GM23338 (cell line): ENCODE data around the gene PCDHGB3. TPM values are rescaled to one million over a fixed set of nuclear protein-coding genes. Genes with fewer than 3 reads are reported as not detected.
A peak's percentile ranks its signal among the peaks of the same experiment; 100 is the strongest.

Source experiments
- ATAC-seq: fragments of 200-7000 bp; cut with Tn5 transposase; 3 replicates; pipeline ENCODE4 v1.9.1; 2020
- DNase-seq: peaks from one replicate; pipeline ENCODE4 v3.0.0-alpha.2; 2015; ENCODE audit warnings: low spot score
- H2AFZ ChIP-seq: fragments of 200-600 bp; sonication (generic); 2 replicates; pipeline ENCODE4 v1.8.0; 2016; ENCODE audit warnings: antibody characterized with exemption, mild to moderate bottlenecking, moderate library complexity
- H3F3A ChIP-seq: fragments of 200-600 bp; sonication (generic); replicated peaks from 2 replicates; pipeline ENCODE4 v1.8.0; 2017; ENCODE audit warnings: antibody characterized with exemption, mixed run types, low read depth
- H3K27ac ChIP-seq: fragments of 200-600 bp; sonication (generic); 2 replicates; pipeline ENCODE4 v1.6.1; 2016; ENCODE audit warnings: low read depth
- H3K27me3 ChIP-seq: fragments of 200-600 bp; sonication (generic); 2 replicates; pipeline ENCODE4 v1.8.0; 2016; ENCODE audit warnings: mild to moderate bottlenecking, mixed run types, moderate library complexity; ENCODE audit not compliant: insufficient read depth
- H3K36me3 ChIP-seq: fragments of 200-600 bp; sonication (generic); 2 replicates; pipeline ENCODE4 v1.8.0; 2016; ENCODE audit warnings: mild to moderate bottlenecking; ENCODE audit not compliant: insufficient read depth
- H3K4me1 ChIP-seq: fragments of 200-600 bp; sonication (generic); 2 replicates; pipeline ENCODE4 v1.8.0; 2016; ENCODE audit warnings: mild to moderate bottlenecking, moderate library complexity; ENCODE audit not compliant: insufficient read depth
- H3K4me2 ChIP-seq: fragments of 200-600 bp; sonication (generic); 2 replicates; pipeline ENCODE4 v1.7.1; 2017; ENCODE audit warnings: mixed run types
- H3K4me3 ChIP-seq: fragments of 200-600 bp; sonication (generic); 2 replicates; pipeline ENCODE4 v1.6.1; 2016; ENCODE audit warnings: mixed run types
- H3K79me2 ChIP-seq: fragments of 200-600 bp; sonication (generic); replicated peaks from 2 replicates; pipeline ENCODE4 v1.8.0; 2017; ENCODE audit warnings: mild to moderate bottlenecking; ENCODE audit not compliant: insufficient read depth
- H3K9me2 ChIP-seq: fragments of 200-600 bp; sonication (generic); 2 replicates; pipeline ENCODE4 v1.8.0; 2017; ENCODE audit not compliant: insufficient read depth
- H4K20me1 ChIP-seq: fragments of 200-600 bp; sonication (generic); replicated peaks from 2 replicates; pipeline ENCODE4 v1.8.0; 2017; ENCODE audit warnings: mild to moderate bottlenecking; ENCODE audit not compliant: insufficient read depth
- H3K27ac Mint-ChIP-seq: 2 replicates; pipeline ENCODE4 v1.8.0; 2020; ENCODE audit warnings: inconsistent platforms, mild to moderate bottlenecking, moderate library complexity, mixed read lengths
- H3K27me3 Mint-ChIP-seq: 3 replicates; pipeline ENCODE4 v1.8.0; 2022; ENCODE audit warnings: low read depth, mild to moderate bottlenecking, moderate library complexity, mixed read lengths, inconsistent platforms; ENCODE audit not compliant: insufficient read depth, poor library complexity
- H3K36me3 Mint-ChIP-seq: 3 replicates; pipeline ENCODE4 v1.8.0; 2021; ENCODE audit warnings: low read depth, mild to moderate bottlenecking, inconsistent platforms, moderate library complexity, mixed read lengths
- H3K4me1 Mint-ChIP-seq: 3 replicates; pipeline ENCODE4 v1.8.0; 2020; ENCODE audit warnings: mild to moderate bottlenecking, inconsistent platforms, mixed read lengths
- H3K4me3 Mint-ChIP-seq: 3 replicates; pipeline ENCODE4 v1.8.0; 2021; ENCODE audit warnings: moderate library complexity, mild to moderate bottlenecking, inconsistent platforms, mixed read lengths
- H3K9me3 Mint-ChIP-seq: 3 replicates; pipeline ENCODE4 v1.8.0; 2020; ENCODE audit warnings: moderate library complexity, mild to moderate bottlenecking, inconsistent platforms, mixed read lengths
- CREB1 ChIP-seq: fragments of 250-450 bp; sonication (Bioruptor Pico); IDR thresholded peaks from 2 replicates; pipeline ENCODE4 v1.5.0; 2020; ENCODE audit warnings: low read depth, mild to moderate bottlenecking, moderate library complexity
- CTCF ChIP-seq, 2 experiments: fragments of 200-600 bp in 1 of 2; sonication (generic) in 1 of 2; conservative IDR thresholded peaks; 2 replicates each; pipeline versions ENCODE4 v1.5.1 to v1.6.1; 2016 to 2017; ENCODE audit warnings: antibody characterized with exemption in 2 of 2, low read depth in 2 of 2, mild to moderate bottlenecking in 2 of 2, moderate library complexity in 1 of 2
- ETS1 ChIP-seq: IDR thresholded peaks from 2 replicates; pipeline ENCODE4 v1.6.1; 2016; ENCODE audit warnings: antibody characterized with exemption
- EZH2 ChIP-seq: fragments of 200-600 bp; sonication (generic); IDR thresholded peaks from one replicate; pipeline ENCODE4 v1.8.0; 2017; ENCODE audit warnings: antibody characterized with exemption, mild to moderate bottlenecking, low read depth; ENCODE audit not compliant: unreplicated experiment
- REST ChIP-seq: IDR thresholded peaks from one replicate; pipeline ENCODE4 v1.6.1; 2018; ENCODE audit warnings: antibody characterized with exemption; ENCODE audit not compliant: unreplicated experiment
- STAT1 ChIP-seq: IDR thresholded peaks from one replicate; pipeline ENCODE4 v1.6.1; 2016; ENCODE audit warnings: antibody characterized with exemption; ENCODE audit not compliant: unreplicated experiment
- ZNF114 ChIP-seq: fragments of 250-450 bp; sonication (Bioruptor Pico); IDR thresholded peaks from 2 replicates; pipeline ENCODE4 v1.5.0; 2020; ENCODE audit warnings: mild to moderate bottlenecking, moderate library complexity
- ZNF331 ChIP-seq: fragments of 250-450 bp; sonication (Bioruptor Pico); IDR thresholded peaks from 2 replicates; pipeline ENCODE4 v1.5.0; 2020; ENCODE audit warnings: low read depth, mild to moderate bottlenecking, moderate library complexity
- ZNF462 ChIP-seq: fragments of 250-450 bp; sonication (Bioruptor Pico); IDR thresholded peaks from 2 replicates; pipeline ENCODE4 v1.5.0; 2020; ENCODE audit warnings: mild to moderate bottlenecking, moderate library complexity
- polyA plus RNA-seq: library from polyadenylated mRNA; unstranded; fragments of >200 nt; fragmentation: Nextera tagmentation; extraction: Ambion mirVana; gene quantifications from 2 replicates; pipeline ENCODE4 v1.2.1, GENCODE V29; 2016
- total RNA-seq: library from RNA; depleted of rRNA; stranded (reverse); fragments of >200 nt; shearing (Covaris generic); gene quantifications from 2 replicates; pipeline ENCODE4 v1.2.3, GENCODE V29; 2014

Gene PCDHGB3
- total and polyA plus RNA-seq, 2 experiments from 2014 or later: 0.24 to 5.8 TPM

DNA sequence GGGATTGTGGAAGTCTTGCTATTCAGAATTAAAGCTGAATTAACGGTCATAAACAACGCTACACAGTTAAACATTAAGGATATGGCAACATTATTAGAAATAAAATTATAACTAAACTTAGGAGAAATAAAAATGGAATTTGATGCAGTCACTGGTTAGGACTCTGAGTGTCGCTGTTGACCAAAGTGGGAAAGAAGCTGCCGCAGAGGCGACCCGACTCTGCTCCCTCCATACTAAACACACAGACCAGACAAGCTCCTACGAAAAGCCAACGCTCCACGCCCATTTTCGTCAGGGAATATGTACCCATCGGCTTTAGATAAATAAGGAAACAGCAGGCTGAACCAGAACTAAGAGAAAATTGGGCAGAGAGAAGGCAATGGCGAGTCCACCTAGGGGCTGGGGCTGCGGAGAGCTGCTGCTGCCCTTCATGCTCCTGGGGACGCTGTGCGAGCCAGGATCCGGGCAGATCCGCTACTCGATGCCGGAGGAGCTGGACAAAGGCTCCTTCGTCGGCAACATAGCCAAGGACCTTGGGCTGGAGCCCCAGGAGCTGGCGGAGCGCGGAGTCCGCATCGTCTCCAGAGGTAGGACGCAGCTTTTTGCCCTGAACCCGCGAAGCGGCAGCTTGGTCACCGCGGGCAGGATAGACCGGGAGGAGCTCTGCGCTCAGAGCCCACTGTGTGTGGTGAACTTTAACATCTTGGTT, 5.9 kb upstream of the PCDHGB3 start, which contains the start of gene PCDHGA5:
Gene PCDHGA5 (plus strand): TSS at position 211 of the 709 bp plus-strand sequence. CDS start 169 bp downstream, at position 380.
- peak within 1 kb of the TSS; percentile 42 for H3K4me2 ChIP-seq
- H3K9me3 Mint-ChIP-seq: peaks cover 71% of the 10 kb centered on the region
- no peak within 1 kb of the TSS for H2AFZ ChIP-seq
- no peaks in the 10 kb centered on the region for H3K9me2 ChIP-seq
- no peak within 1 kb of the TSS for H3K4me3 Mint-ChIP-seq
- peaks cover 4% of the 10 kb centered on the region; the same call in 1 of the 2 replicates for H3K36me3 ChIP-seq
- 0 out of 2 replicates have a peak, but pooled peaks cover 3% of the 10 kb centered on the region for H3F3A ChIP-seq
- no peak for DNase-seq
- H3K36me3 Mint-ChIP-seq: peaks cover 64% of the 10 kb centered on the region
- H3K27me3 ChIP-seq: no peaks in the 10 kb centered on the region
- TF ChIP-seq ZNF462 (no peak), REST (no peak), CTCF (conservative IDR thresholded peaks at IDR 0.05; ENCODE audit: low read depth in 2 of 2) (peak in 1 of 2 experiments; percentile 37; a peak in 2 of 4 replicates), ZNF331 (CRISPR knock-in tag) (no peak), EZH2 (no peak), ZNF114 (CRISPR knock-in tag) (no peak), CREB1 (no peak), ETS1 (no peak), STAT1 (no peak)
- peaks cover 14% of the 10 kb centered on the region for H3K4me1 Mint-ChIP-seq
- no peak within 1 kb of the TSS for H3K27ac ChIP-seq
- peaks cover 14% of the 10 kb centered on the region for H3K27me3 Mint-ChIP-seq
- ATAC-seq: no peak
- no peaks in the 10 kb centered on the region for H3K79me2 ChIP-seq
- no peaks in the 10 kb centered on the region for H4K20me1 ChIP-seq
- H3K27ac Mint-ChIP-seq: no peak within 1 kb of the TSS
- peaks cover 17% of the 10 kb centered on the region; the same call in 1 of the 2 replicates for H3K4me1 ChIP-seq
- H3K4me3 ChIP-seq: peak within 1 kb of the TSS; percentile 15
